Neural cell (in vitro differentiated cells): Measurements from ENCODE around the gene GNG14. TPM values are rescaled to one million over a fixed set of nuclear protein-coding genes. Genes with fewer than 3 reads are reported as not detected.

Source experiments
- H2AFZ ChIP-seq: fragments of 200-600, 300-800 bp; sonication (generic), shearing (Covaris generic); 2 replicates; pipeline ENCODE4 v1.6.0; 2014; ENCODE audit warnings: low read depth, mild to moderate bottlenecking, antibody characterized with exemption, low read length, moderate library complexity
- H3F3A ChIP-seq: fragments of 200-600 bp; shearing (Covaris generic); 2 replicates; pipeline ENCODE4 v1.6.1; 2016; ENCODE audit warnings: mild to moderate bottlenecking, moderate library complexity, mixed read lengths, antibody characterized with exemption, low read length; ENCODE audit not compliant: insufficient read depth, poor library complexity, severe bottlenecking
- H3K27ac ChIP-seq: fragments of 200-600, 300-800 bp; sonication (generic), shearing (Covaris generic); 2 replicates; pipeline ENCODE4 v1.5.1; 2014; ENCODE audit warnings: mild to moderate bottlenecking, low read length, moderate library complexity
- H3K27me3 ChIP-seq: fragments of 300-800, 200-600 bp; sonication (generic), shearing (Covaris generic); 2 replicates; pipeline ENCODE4 v1.6.0; 2014; ENCODE audit warnings: mild to moderate bottlenecking, low read depth, low read length, moderate library complexity; ENCODE audit not compliant: insufficient read depth
- H3K36me3 ChIP-seq: fragments of 300-800, 200-600 bp; sonication (generic), shearing (Covaris generic); 2 replicates; pipeline ENCODE4 v1.5.1; 2014; ENCODE audit warnings: mild to moderate bottlenecking, antibody characterized with exemption, low read length, moderate library complexity; ENCODE audit not compliant: insufficient read depth
- H3K4me2 ChIP-seq: fragments of 300-800, 200-600 bp; sonication (generic), shearing (Covaris generic); 2 replicates; pipeline ENCODE4 v1.6.0; 2014; ENCODE audit warnings: mild to moderate bottlenecking, low read length
- H3K4me3 ChIP-seq: fragments of 300-800, 200-600 bp; sonication (generic), shearing (Covaris generic); 2 replicates; pipeline ENCODE4 v1.5.1; 2014; ENCODE audit warnings: mild to moderate bottlenecking, low read length, moderate library complexity
- H3K79me2 ChIP-seq: fragments of 200-600 bp; shearing (Covaris generic); replicated peaks from 2 replicates; pipeline ENCODE4 v1.6.0; 2014; ENCODE audit warnings: mild to moderate bottlenecking, low read length, moderate library complexity; ENCODE audit not compliant: insufficient read depth
- H3K9ac ChIP-seq: fragments of 300-800, 200-600 bp; sonication (generic), shearing (Covaris generic); 2 replicates; pipeline ENCODE4 v1.6.1; 2016; ENCODE audit warnings: mild to moderate bottlenecking, low read length, mixed read lengths
- H3K9me2 ChIP-seq: fragments of 200-600 bp; shearing (Covaris generic); 2 replicates; pipeline ENCODE4 v1.6.1; 2016; ENCODE audit warnings: mild to moderate bottlenecking, low read length, mixed read lengths; ENCODE audit not compliant: insufficient read depth
- H3K9me3 ChIP-seq: fragments of 200-600, 300-800 bp; sonication (generic), shearing (Covaris generic); 2 replicates; pipeline ENCODE4 v1.6.1; 2016; ENCODE audit warnings: mild to moderate bottlenecking, mixed run types, low read length, moderate library complexity, mixed read lengths
- H4K20me1 ChIP-seq: fragments of 200-600 bp; shearing (Covaris generic); 2 replicates; pipeline ENCODE4 v1.6.1; 2016; ENCODE audit warnings: mild to moderate bottlenecking, mixed run types; ENCODE audit not compliant: insufficient read depth
- CTCF ChIP-seq: fragments of 450-650 bp; IDR thresholded peaks from 2 replicates; pipeline ENCODE4 v1.5.1; 2014; ENCODE audit warnings: antibody characterized with exemption, mild to moderate bottlenecking, moderate library complexity; ENCODE audit not compliant: poor library complexity, severe bottlenecking
- EP300 ChIP-seq: fragments of 450-650 bp; conservative IDR thresholded peaks from 2 replicates; pipeline ENCODE4 v1.6.1; 2014; ENCODE audit warnings: antibody characterized with exemption, mild to moderate bottlenecking, moderate library complexity; ENCODE audit not compliant: poor library complexity, severe bottlenecking
- EZH2 ChIP-seq: fragments of 200-600, 300-800 bp; shearing (Covaris generic), sonication (generic); IDR thresholded peaks from 2 replicates; pipeline ENCODE4 v1.6.1; 2014; ENCODE audit warnings: antibody characterized with exemption, low read length, borderline replicate concordance, mild to moderate bottlenecking; ENCODE audit not compliant: insufficient read depth, poor library complexity, severe bottlenecking
- MXI1 ChIP-seq: fragments of 450-650 bp; conservative IDR thresholded peaks from 2 replicates; pipeline ENCODE4 v1.6.1; 2014; ENCODE audit warnings: antibody characterized with exemption, mild to moderate bottlenecking; ENCODE audit not compliant: poor library complexity, severe bottlenecking
- POLR2AphosphoS5 ChIP-seq: IDR thresholded peaks from 2 replicates; pipeline ENCODE4 v1.6.1; 2012
- RAD21 ChIP-seq: fragments of 450-650 bp; conservative IDR thresholded peaks from 2 replicates; pipeline ENCODE4 v1.6.1; 2014; ENCODE audit warnings: antibody characterized with exemption, mild to moderate bottlenecking, moderate library complexity
- SMC3 ChIP-seq: fragments of 450-650 bp; conservative IDR thresholded peaks from 2 replicates; pipeline ENCODE4 v1.6.1; 2014; ENCODE audit warnings: antibody characterized with exemption, mild to moderate bottlenecking, moderate library complexity; ENCODE audit not compliant: poor library complexity
- TAF1 ChIP-seq: IDR thresholded peaks from 2 replicates; pipeline ENCODE4 v1.6.1; 2012; ENCODE audit warnings: low read depth
- polyA plus RNA-seq: library from polyadenylated mRNA; depleted of rRNA; stranded (reverse); fragments of >200 nt; gene quantifications from 2 replicates; pipeline ENCODE4 v1.2.3, GENCODE V29; 2014
- TF ChIP-seq, protein P1 (sequence below): IDR thresholded peaks from 2 replicates; pipeline ENCODE4 v1.6.1; 2012; ENCODE audit warnings: borderline replicate concordance

The GNG14 gene
- polyA plus RNA-seq, 1 donor from 2014 or later = not detected

GRCh38 chr19:12698138-12698537 is 10.3 kb downstream of the GNG14 start:
- peaks cover 5% of the 10 kb centered on the region for H3F3A ChIP-seq
- no peaks in the 10 kb centered on the region for H4K20me1 ChIP-seq
- no peak overlapping the region for H3K4me2 ChIP-seq
- no peaks in the 10 kb centered on the region for H3K9me3 ChIP-seq
- no peak overlapping the region for H3K9ac ChIP-seq
- TF ChIP-seq POLR2AphosphoS5 = no peak
- no peak for TF ChIP-seq EP300
- no peak for TF ChIP-seq CTCF
- TF ChIP-seq EZH2 = no peak
- TF ChIP-seq MXI1 = no peak
- no peak for TF ChIP-seq SMC3
- TF ChIP-seq, protein P1, sequence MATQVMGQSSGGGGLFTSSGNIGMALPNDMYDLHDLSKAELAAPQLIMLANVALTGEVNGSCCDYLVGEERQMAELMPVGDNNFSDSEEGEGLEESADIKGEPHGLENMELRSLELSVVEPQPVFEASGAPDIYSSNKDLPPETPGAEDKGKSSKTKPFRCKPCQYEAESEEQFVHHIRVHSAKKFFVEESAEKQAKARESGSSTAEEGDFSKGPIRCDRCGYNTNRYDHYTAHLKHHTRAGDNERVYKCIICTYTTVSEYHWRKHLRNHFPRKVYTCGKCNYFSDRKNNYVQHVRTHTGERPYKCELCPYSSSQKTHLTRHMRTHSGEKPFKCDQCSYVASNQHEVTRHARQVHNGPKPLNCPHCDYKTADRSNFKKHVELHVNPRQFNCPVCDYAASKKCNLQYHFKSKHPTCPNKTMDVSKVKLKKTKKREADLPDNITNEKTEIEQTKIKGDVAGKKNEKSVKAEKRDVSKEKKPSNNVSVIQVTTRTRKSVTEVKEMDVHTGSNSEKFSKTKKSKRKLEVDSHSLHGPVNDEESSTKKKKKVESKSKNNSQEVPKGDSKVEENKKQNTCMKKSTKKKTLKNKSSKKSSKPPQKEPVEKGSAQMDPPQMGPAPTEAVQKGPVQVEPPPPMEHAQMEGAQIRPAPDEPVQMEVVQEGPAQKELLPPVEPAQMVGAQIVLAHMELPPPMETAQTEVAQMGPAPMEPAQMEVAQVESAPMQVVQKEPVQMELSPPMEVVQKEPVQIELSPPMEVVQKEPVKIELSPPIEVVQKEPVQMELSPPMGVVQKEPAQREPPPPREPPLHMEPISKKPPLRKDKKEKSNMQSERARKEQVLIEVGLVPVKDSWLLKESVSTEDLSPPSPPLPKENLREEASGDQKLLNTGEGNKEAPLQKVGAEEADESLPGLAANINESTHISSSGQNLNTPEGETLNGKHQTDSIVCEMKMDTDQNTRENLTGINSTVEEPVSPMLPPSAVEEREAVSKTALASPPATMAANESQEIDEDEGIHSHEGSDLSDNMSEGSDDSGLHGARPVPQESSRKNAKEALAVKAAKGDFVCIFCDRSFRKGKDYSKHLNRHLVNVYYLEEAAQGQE = no peak
- TF ChIP-seq RAD21 = no peak
- no peak for TF ChIP-seq TAF1
- H3K27me3 ChIP-seq = no peaks in the 10 kb centered on the region
- H3K9me2 ChIP-seq = no peaks in the 10 kb centered on the region
- no peak overlapping the region for H2AFZ ChIP-seq
- H3K79me2 ChIP-seq = no peaks in the 10 kb centered on the region
- no peak overlapping the region for H3K4me3 ChIP-seq
- H3K27ac ChIP-seq = no peak overlapping the region
- no peaks in the 10 kb centered on the region for H3K36me3 ChIP-seq

- no peak overlapping the region for H2AFZ ChIP-seq
- H4K20me1 ChIP-seq = no peaks in the 10 kb centered on the region
- H3K27ac ChIP-seq = no peak overlapping the region
- TF ChIP-seq EZH2 (no peak), POLR2AphosphoS5 (no peak), RAD21 (no peak), SMC3 (no peak), MXI1 (no peak), TAF1 (no peak), CTCF (no peak), EP300 (no peak)
- TF ChIP-seq, protein P1 = no peak
- no peaks in the 10 kb centered on the region for H3K27me3 ChIP-seq
- peaks cover 4% of the 10 kb centered on the region for H3F3A ChIP-seq
- no peaks in the 10 kb centered on the region for H3K79me2 ChIP-seq
- no peak overlapping the region for H3K4me2 ChIP-seq
- H3K9me2 ChIP-seq = no peaks in the 10 kb centered on the region
- no peaks in the 10 kb centered on the region for H3K36me3 ChIP-seq
- H3K4me3 ChIP-seq = no peak overlapping the region
- no peak overlapping the region for H3K9ac ChIP-seq
- no peaks in the 10 kb centered on the region for H3K9me3 ChIP-seq
These were observed 13.9 kb downstream of the GNG14 start for GRCh38 chr19:12701596-12702282.
